ENCODE results near the gene CNGA1.

DNA sequence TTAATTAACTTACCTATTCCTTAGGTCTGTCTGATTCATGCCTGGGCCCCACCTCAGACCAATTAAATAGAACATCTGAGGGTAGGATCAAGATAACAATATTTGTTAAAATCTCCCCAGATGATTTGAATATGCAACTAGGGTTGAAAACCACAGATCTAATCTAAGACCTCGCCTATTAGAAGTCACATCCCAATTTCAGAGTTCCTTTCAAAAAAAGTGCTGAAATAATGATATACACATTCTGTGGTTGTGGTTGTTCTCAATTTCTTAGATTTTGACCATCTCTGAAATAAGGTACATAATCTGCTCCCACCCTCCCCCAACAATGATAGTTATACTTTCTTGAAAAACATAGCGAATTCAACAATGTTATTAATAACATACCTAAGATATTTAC is 27.8 kb upstream of the CNGA1 start:
- TF ChIP-seq CTCF (IDR thresholded peaks at IDR 0.05) (no peak), POLR2A (IDR thresholded peaks at IDR 0.05) (no peak)

Data from testis (tissue), 2 donors.